ENCODE measurements around the gene BTG2. TPM values are rescaled to one million over a fixed set of nuclear protein-coding genes. Genes with fewer than 3 reads are reported as not detected.

Gene BTG2
- total and polyA plus RNA-seq, 4 donors = 36.2 to 302 (median 84.2) TPM

GRCh38 chr1:203305809-203306088 is 430 bp downstream of the BTG2 start:
- intact Hi-C loops (cut with DNase I) = loop anchor here (2.0 to 5.0 kb wide), 2 partner anchors 27 to 33 kb away; no protein-coding TSS in a partner anchor
- Histone ChIP-seq H3K27me3 (ENCODE audit: control insufficient read depth in 1 of 2, insufficient read depth in 2 of 2, low read length in 1 of 2) (no peaks in the 10 kb centered on the region), H3K4me3 (ENCODE audit: low read length in 2 of 2) (peak overlapping the region; percentile 66 to 81), H3K36me3 (ENCODE audit: control insufficient read depth in 1 of 2, insufficient read depth in 2 of 2, low read length in 1 of 2) (peaks cover 0 to 2% of the 10 kb centered on the region in 2 donors), H3K27ac (ENCODE audit: low read depth in 1 of 2, low read length in 2 of 2) (peak overlapping the region; percentile 86 to 98), H3K4me1 (ENCODE audit: control insufficient read depth in 1 of 2, insufficient read depth in 2 of 2, low read length in 2 of 2) (peaks cover 0 to 3% of the 10 kb centered on the region in 2 donors), H3K9me3 (ENCODE audit: control insufficient read depth, low read length) (no peaks in the 10 kb centered on the region)
- DNase-seq (no peak), ATAC-seq (ENCODE audit: low FRiP score) (peak; percentile 65)
- WGBS, 2 donors = 0% methylated on average over 21 of the region's 21 CpGs

GRCh38 chr1:203306089-203306964 is 1.0 kb downstream of the BTG2 start:
- DNase-seq (peak; percentile 92), ATAC-seq (ENCODE audit: low FRiP score) (peak; percentile 68)
- no peaks in the 10 kb centered on the region for H3K27me3 ChIP-seq (ENCODE audit: control insufficient read depth in 1 of 2, insufficient read depth in 2 of 2, low read length in 1 of 2)
- 0 to 1% methylated on average over 22 of the region's 22 CpGs for WGBS, 2 donors
- H3K27ac ChIP-seq (ENCODE audit: low read depth in 1 of 2, low read length in 2 of 2) = peak overlapping the region; percentile 86 to 98
- intact Hi-C loops (cut with DNase I) = loop anchor here (2.0 to 5.0 kb wide), 2 partner anchors 28 to 34 kb away; no protein-coding TSS in a partner anchor
- peak overlapping the region; percentile 66 to 81 for H3K4me3 ChIP-seq (ENCODE audit: low read length in 2 of 2)
- no peaks in the 10 kb centered on the region for H3K9me3 ChIP-seq (ENCODE audit: control insufficient read depth, low read length)
- peaks cover 0 to 2% of the 10 kb centered on the region in 2 donors for H3K36me3 ChIP-seq (ENCODE audit: control insufficient read depth in 1 of 2, insufficient read depth in 2 of 2, low read length in 1 of 2)
- H3K4me1 ChIP-seq (ENCODE audit: control insufficient read depth in 1 of 2, insufficient read depth in 2 of 2, low read length in 2 of 2) = peaks cover 0 to 3% of the 10 kb centered on the region in 2 donors

- peaks cover 0 to 3% of the 10 kb centered on the region in 2 donors for H3K4me1 ChIP-seq (ENCODE audit: control insufficient read depth in 1 of 2, insufficient read depth in 2 of 2, low read length in 2 of 2)
- H3K27me3 ChIP-seq (ENCODE audit: control insufficient read depth in 1 of 2, insufficient read depth in 2 of 2, low read length in 1 of 2) = no peaks in the 10 kb centered on the region
- ATAC-seq (ENCODE audit: low FRiP score) = no peak
- peak overlapping the region in 1 of 2 donors; percentile 98 for H3K27ac ChIP-seq (ENCODE audit: low read depth in 1 of 2, low read length in 2 of 2)
- peak overlapping the region; percentile 21 to 81 for H3K4me3 ChIP-seq (ENCODE audit: low read length in 2 of 2)
- 34 to 42% methylated on average over 21 of the region's 21 CpGs for WGBS, 2 donors
- intact Hi-C loops (cut with DNase I) = loop anchor here (2.0 to 5.0 kb wide), 2 partner anchors 28 to 35 kb away; no protein-coding TSS in a partner anchor
- DNase-seq = peak; percentile 70 to 83
- no peaks in the 10 kb centered on the region for H3K9me3 ChIP-seq (ENCODE audit: control insufficient read depth, low read length)
- peaks cover 0 to 4% of the 10 kb centered on the region in 2 donors for H3K36me3 ChIP-seq (ENCODE audit: control insufficient read depth in 1 of 2, insufficient read depth in 2 of 2, low read length in 1 of 2)
Observed at GRCh38 chr1:203306965-203307541, 1.7 kb downstream of the BTG2 start.

- intact Hi-C loops (cut with DNase I) = loop anchor here (2.0 to 5.0 kb wide), 2 partner anchors 29 to 35 kb away; no protein-coding TSS in a partner anchor
- peak overlapping the region; percentile 21 to 81 for H3K4me3 ChIP-seq (ENCODE audit: low read length in 2 of 2)
- H3K36me3 ChIP-seq (ENCODE audit: control insufficient read depth in 1 of 2, insufficient read depth in 2 of 2, low read length in 1 of 2) = peaks cover 0 to 4% of the 10 kb centered on the region in 2 donors
- 27 to 35% methylated on average over 3 of the region's 3 CpGs for WGBS, 2 donors
- peak in 1 of 2 donors; percentile 42 for DNase-seq
- no peak for ATAC-seq (ENCODE audit: low FRiP score)
- H3K4me1 ChIP-seq (ENCODE audit: control insufficient read depth in 1 of 2, insufficient read depth in 2 of 2, low read length in 2 of 2) = peaks cover 0 to 3% of the 10 kb centered on the region in 2 donors
- H3K27ac ChIP-seq (ENCODE audit: low read depth in 1 of 2, low read length in 2 of 2) = no peak overlapping the region
- H3K27me3 ChIP-seq (ENCODE audit: control insufficient read depth in 1 of 2, insufficient read depth in 2 of 2, low read length in 1 of 2) = no peaks in the 10 kb centered on the region
- no peaks in the 10 kb centered on the region for H3K9me3 ChIP-seq (ENCODE audit: control insufficient read depth, low read length)
Observed at GRCh38 chr1:203307641-203308126, 2.4 kb downstream of the BTG2 start.

- H3K4me1 ChIP-seq (ENCODE audit: control insufficient read depth in 1 of 2, insufficient read depth in 2 of 2, low read length in 2 of 2) = peaks cover 0 to 3% of the 10 kb centered on the region in 2 donors
- 48 to 51% methylated on average over 5 of the region's 5 CpGs for WGBS, 2 donors
- peaks cover 0 to 4% of the 10 kb centered on the region in 2 donors for H3K36me3 ChIP-seq (ENCODE audit: control insufficient read depth in 1 of 2, insufficient read depth in 2 of 2, low read length in 1 of 2)
- peak in 1 of 2 donors; percentile 55 for DNase-seq
- intact Hi-C loops (cut with DNase I) = loop anchor here in 1 of 2 donors (5.0 kb wide), 1 partner anchor 36 kb away; no protein-coding TSS in a partner anchor
- no peak overlapping the region for H3K27ac ChIP-seq (ENCODE audit: low read depth in 1 of 2, low read length in 2 of 2)
- ATAC-seq (ENCODE audit: low FRiP score) = no peak
- no peak overlapping the region for H3K4me3 ChIP-seq (ENCODE audit: low read length in 2 of 2)
- no peaks in the 10 kb centered on the region for H3K27me3 ChIP-seq (ENCODE audit: control insufficient read depth in 1 of 2, insufficient read depth in 2 of 2, low read length in 1 of 2)
- no peaks in the 10 kb centered on the region for H3K9me3 ChIP-seq (ENCODE audit: control insufficient read depth, low read length)
Observed at GRCh38 chr1:203308328-203308922, 3.1 kb downstream of the BTG2 start.

- H3K36me3 ChIP-seq (ENCODE audit: control insufficient read depth in 1 of 2, insufficient read depth in 2 of 2, low read length in 1 of 2) = peaks cover 0 to 4% of the 10 kb centered on the region in 2 donors
- H3K9me3 ChIP-seq (ENCODE audit: control insufficient read depth, low read length) = no peaks in the 10 kb centered on the region
- ATAC-seq (ENCODE audit: low FRiP score) (no peak), DNase-seq (peak in 1 of 2 donors; percentile 25)
- H3K27me3 ChIP-seq (ENCODE audit: control insufficient read depth in 1 of 2, insufficient read depth in 2 of 2, low read length in 1 of 2) = no peaks in the 10 kb centered on the region
- intact Hi-C loops (cut with DNase I) = loop anchor here in 1 of 2 donors (5.0 kb wide), 1 partner anchor 37 kb away; no protein-coding TSS in a partner anchor
- no peak overlapping the region for H3K27ac ChIP-seq (ENCODE audit: low read depth in 1 of 2, low read length in 2 of 2)
- WGBS, 2 donors = 68 to 77% methylated on average over 1 of the region's 1 CpG
- H3K4me1 ChIP-seq (ENCODE audit: control insufficient read depth in 1 of 2, insufficient read depth in 2 of 2, low read length in 2 of 2) = peaks cover 0 to 3% of the 10 kb centered on the region in 2 donors
- no peak overlapping the region for H3K4me3 ChIP-seq (ENCODE audit: low read length in 2 of 2)
Observed at GRCh38 chr1:203308923-203309331, 3.6 kb downstream of the BTG2 start.

- Histone ChIP-seq H3K27ac (ENCODE audit: low read depth in 1 of 2, low read length in 2 of 2) (no peak overlapping the region), H3K4me3 (ENCODE audit: low read length in 2 of 2) (no peak overlapping the region), H3K9me3 (ENCODE audit: control insufficient read depth, low read length) (no peaks in the 10 kb centered on the region), H3K36me3 (ENCODE audit: control insufficient read depth in 1 of 2, insufficient read depth in 2 of 2, low read length in 1 of 2) (peaks cover 0 to 4% of the 10 kb centered on the region in 2 donors), H3K27me3 (ENCODE audit: control insufficient read depth in 1 of 2, insufficient read depth in 2 of 2, low read length in 1 of 2) (no peaks in the 10 kb centered on the region), H3K4me1 (ENCODE audit: control insufficient read depth in 1 of 2, insufficient read depth in 2 of 2, low read length in 2 of 2) (peaks cover 2 to 3% of the 10 kb centered on the region in 2 donors)
- ATAC-seq (ENCODE audit: low FRiP score) (no peak), DNase-seq (no peak)
- intact Hi-C loops (cut with DNase I) = no loop called here
- WGBS, 2 donors = 85 to 90% methylated on average over 3 of the region's 3 CpGs
Observed at GRCh38 chr1:203311368-203312301, 6.3 kb downstream of the BTG2 start.
